Neural progenitor cell (in vitro differentiated cells): ENCODE measurements around the gene TIAM2.

Experiments
- CTCF ChIP-seq: fragments of 200-600 bp; sonication (generic); IDR thresholded peaks from 2 replicates; pipeline ENCODE4 v1.5.1; 2017; ENCODE audit warnings: antibody characterized with exemption, mild to moderate bottlenecking
- EZH2 ChIP-seq: fragments of 200-600 bp; sonication (generic); IDR thresholded peaks from 2 replicates; pipeline ENCODE4 v1.6.1; 2017; ENCODE audit warnings: antibody characterized with exemption, mild to moderate bottlenecking, moderate library complexity
- EZH2phosphoT487 ChIP-seq: fragments of 200-600 bp; sonication (generic); IDR thresholded peaks from 2 replicates; pipeline ENCODE4 v1.6.1; 2017; ENCODE audit warnings: antibody characterized with exemption

GRCh38 chr6:155278319-155279049, 283.4 kb downstream of the TIAM2 start:
- TF ChIP-seq CTCF (no peak), EZH2 (no peak), EZH2phosphoT487 (no peak)
